Kidney epithelial cell (primary cell): ENCODE results near the gene SPATA2. TPM values are rescaled to one million over a fixed set of nuclear protein-coding genes. Genes with fewer than 3 reads are reported as not detected.

Experiments
- DNase-seq: peaks from one replicate; pipeline ENCODE4 v3.0.0-alpha.2; 2010; ENCODE audit warnings: low read depth
- H3K27me3 ChIP-seq: 2 replicates; pipeline ENCODE4 v1.6.0; 2011; ENCODE audit warnings: low read length; ENCODE audit not compliant: control insufficient read depth, insufficient read depth
- H3K36me3 ChIP-seq: 2 replicates; pipeline ENCODE4 v1.5.1; 2011; ENCODE audit warnings: low read length; ENCODE audit not compliant: control insufficient read depth, insufficient read depth
- H3K4me3 ChIP-seq: 2 replicates; pipeline ENCODE4 v1.5.1; 2011; ENCODE audit warnings: low read depth, mild to moderate bottlenecking, control low read depth, low read length
- total RNA-seq: library from RNA; depleted of rRNA; stranded (reverse); fragments of >200 nt; gene quantifications from 2 replicates; pipeline ENCODE4 v1.2.3, GENCODE V29; 2015
- TF ChIP-seq, protein P1 (sequence below): IDR thresholded peaks from 2 replicates; pipeline ENCODE4 v1.5.1; 2011; ENCODE audit warnings: mild to moderate bottlenecking, moderate library complexity, low read length, control low read depth, inconsistent platforms; ENCODE audit not compliant: insufficient read depth, poor library complexity, severe bottlenecking

SPATA2 gene
- total RNA-seq, 1 donor from 2014 or later = 3.9 TPM

DNA sequence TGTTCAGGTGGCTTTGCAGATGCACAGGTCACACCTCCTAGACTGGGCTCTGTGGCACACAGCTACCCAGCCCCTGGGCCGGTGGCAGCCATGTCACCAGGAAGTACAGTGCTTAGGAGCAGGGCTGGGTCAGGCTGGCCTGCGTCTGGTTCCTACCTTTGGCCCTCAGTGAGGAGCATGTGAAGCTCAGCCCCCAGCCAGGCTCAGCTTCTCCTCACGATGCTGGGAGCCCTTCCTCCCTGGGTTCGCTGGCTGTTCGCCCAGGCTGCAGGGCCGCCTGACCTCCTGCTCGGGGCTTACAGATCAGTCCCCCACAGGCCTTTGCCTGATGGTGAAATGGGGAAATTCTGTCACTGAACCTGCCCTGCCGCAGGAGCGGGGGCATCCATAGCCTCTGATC is 23.1 kb downstream of the SPATA2 start:
- H3K4me3 ChIP-seq = no peak overlapping the region
- TF ChIP-seq, protein P1, sequence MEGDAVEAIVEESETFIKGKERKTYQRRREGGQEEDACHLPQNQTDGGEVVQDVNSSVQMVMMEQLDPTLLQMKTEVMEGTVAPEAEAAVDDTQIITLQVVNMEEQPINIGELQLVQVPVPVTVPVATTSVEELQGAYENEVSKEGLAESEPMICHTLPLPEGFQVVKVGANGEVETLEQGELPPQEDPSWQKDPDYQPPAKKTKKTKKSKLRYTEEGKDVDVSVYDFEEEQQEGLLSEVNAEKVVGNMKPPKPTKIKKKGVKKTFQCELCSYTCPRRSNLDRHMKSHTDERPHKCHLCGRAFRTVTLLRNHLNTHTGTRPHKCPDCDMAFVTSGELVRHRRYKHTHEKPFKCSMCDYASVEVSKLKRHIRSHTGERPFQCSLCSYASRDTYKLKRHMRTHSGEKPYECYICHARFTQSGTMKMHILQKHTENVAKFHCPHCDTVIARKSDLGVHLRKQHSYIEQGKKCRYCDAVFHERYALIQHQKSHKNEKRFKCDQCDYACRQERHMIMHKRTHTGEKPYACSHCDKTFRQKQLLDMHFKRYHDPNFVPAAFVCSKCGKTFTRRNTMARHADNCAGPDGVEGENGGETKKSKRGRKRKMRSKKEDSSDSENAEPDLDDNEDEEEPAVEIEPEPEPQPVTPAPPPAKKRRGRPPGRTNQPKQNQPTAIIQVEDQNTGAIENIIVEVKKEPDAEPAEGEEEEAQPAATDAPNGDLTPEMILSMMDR = no peak
- H3K36me3 ChIP-seq = no peaks in the 10 kb centered on the region
- no peak for DNase-seq
- H3K27me3 ChIP-seq = no peaks in the 10 kb centered on the region

DNA sequence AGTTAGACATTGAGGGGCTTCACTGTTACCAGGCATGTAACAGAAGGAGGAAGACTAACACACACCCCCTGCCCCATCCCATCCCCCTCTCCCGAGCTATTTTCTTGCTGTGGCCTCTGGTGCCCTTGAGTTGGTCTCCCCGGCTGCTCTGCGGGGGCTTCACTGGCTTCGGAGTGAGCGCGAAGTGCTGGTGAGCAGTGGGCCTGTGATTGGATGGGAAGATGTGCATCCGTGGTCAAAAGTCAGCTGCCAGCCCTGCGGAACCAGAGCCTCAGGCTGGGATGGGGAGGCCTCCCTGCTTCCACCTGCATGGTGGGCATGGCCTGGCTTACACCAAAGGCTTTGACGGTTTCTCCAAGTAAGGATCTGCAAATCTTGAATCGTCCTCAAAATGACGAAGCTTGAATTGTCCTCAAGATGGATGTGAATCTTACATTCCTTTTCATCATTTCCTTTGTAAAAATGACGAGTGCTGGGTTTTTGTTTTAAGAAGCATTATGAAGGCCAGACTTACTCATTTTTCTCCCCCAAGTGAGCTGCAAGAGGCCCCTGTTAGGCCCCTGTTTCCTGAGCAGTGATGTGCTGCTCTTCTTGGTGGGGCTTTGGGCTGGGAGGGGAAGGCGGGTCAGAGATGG is 23.7 kb downstream of the SPATA2 start:
- no peaks in the 10 kb centered on the region for H3K36me3 ChIP-seq
- TF ChIP-seq, protein P1 = no peak
- no peak for DNase-seq
- no peak overlapping the region for H3K4me3 ChIP-seq
- no peaks in the 10 kb centered on the region for H3K27me3 ChIP-seq

DNA sequence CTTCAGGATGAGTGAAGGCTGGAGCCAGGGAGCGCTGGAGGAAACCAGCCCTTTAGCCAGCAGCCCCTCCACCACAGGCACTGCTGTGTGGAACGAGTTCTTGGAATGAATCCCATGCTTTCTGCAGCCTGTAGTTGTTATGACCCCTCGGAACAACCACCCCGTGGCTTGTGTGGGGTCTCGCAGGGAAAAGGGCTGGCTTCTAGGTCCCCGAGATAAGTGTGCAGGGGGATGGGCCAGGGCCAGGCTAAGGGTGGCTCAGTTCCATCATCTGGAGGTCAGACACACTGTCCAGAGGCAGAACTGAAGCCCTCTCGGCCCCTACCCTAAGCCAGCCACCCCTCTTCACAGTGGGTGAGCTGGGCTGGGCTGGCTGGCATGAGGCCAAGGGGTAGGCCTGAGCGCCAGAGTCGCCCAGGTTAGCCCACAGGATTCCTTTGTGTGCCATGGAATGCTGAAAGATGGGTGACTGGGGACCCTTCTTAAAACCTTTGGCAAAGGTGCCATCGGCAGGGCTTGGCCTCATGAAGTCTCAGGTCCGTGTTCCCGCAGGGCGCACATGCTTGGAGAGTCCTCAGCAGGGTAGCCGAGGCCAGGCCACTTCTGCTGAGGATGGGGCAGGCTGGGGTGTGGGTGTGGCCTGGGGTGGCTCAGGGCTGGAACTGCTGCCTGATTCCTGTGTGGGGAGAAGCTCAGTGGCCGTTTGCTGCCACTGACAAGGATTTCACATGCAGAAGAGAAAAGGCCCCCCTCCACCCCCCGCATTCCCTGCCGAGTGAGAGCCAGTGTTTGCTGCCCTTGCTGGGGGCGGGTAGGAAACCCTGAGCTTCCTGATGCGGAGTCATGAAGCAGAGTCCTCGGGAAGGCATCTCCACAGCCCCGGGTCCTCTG is 24.6 kb downstream of the SPATA2 start:
- TF ChIP-seq, protein P1 = no peak
- H3K4me3 ChIP-seq = no peak overlapping the region
- no peak for DNase-seq
- H3K27me3 ChIP-seq = no peaks in the 10 kb centered on the region
- H3K36me3 ChIP-seq = no peaks in the 10 kb centered on the region

GRCh38 chr20:49889935-49890333 is 25.4 kb downstream of the SPATA2 start:
- TF ChIP-seq, protein P1 = peak; percentile 36
- DNase-seq = no peak
- Histone ChIP-seq H3K36me3 (no peaks in the 10 kb centered on the region), H3K4me3 (no peak overlapping the region), H3K27me3 (no peaks in the 10 kb centered on the region)

DNA sequence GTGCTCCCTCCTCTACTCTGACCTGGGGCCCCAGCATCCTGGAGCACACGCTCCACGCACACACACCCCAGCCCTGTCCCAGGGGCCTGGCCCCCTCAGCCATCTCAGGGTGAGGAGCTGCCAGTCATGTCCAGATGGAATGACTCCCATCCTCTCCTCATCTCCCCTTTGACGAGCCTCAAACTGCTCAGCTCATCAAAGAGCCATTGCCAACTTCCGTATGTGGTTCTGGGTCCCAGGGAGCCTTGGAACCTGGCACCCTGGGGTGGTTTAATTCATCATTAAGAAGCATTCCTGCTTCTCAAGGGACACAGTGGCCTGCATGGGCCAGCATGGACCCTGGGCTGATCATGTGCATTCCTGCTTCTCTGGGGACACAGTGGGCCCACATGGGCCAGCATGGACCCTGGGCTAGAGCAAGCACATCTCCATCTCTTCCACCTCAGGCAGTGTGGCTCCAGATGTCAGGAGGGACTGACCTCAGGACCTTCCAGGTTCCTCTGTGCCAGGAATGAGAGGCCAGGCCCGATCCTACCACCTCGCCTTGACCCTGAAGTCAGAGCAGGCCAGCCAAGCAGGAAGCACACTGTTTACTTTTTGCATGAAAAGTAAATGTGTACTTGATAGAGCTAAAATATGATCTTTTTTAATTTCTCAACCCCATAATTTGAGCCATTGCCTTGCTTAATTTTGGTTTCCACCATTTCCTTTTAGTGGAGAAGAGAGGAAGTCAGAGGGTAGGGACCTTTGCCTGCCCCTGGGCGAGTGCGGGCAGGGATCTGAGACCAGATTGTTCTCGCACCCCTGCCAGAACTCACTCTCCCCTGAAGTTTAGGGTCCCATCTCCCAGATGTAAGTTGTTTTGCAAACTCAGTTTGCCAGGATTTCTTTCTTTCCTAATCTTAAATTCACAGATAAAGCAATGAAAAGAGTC is 26.1 kb downstream of the SPATA2 start:
- TF ChIP-seq, protein P1 = no peak
- no peaks in the 10 kb centered on the region for H3K36me3 ChIP-seq
- no peak overlapping the region for H3K4me3 ChIP-seq
- no peak for DNase-seq
- no peaks in the 10 kb centered on the region for H3K27me3 ChIP-seq
